Tongue (tissue), 2 donors: ENCODE measurements around the gene C2orf15. TPM values are rescaled to one million over a fixed set of nuclear protein-coding genes. Genes with fewer than 3 reads are reported as not detected.
"Not testable (repeated sequence)": the region's sequence is repeated elsewhere in the genome, so short reads cannot be mapped to it uniquely, and the experiment has no call there.

Source experiments
- DNase-seq: peaks from one replicate; pipeline ENCODE4 v3.0.0-alpha.2; 2015
- total RNA-seq: library from RNA; depleted of rRNA; stranded (reverse); fragments of >200 nt; gene quantifications from one replicate; pipeline ENCODE4 v1.2.3, GENCODE V29; 2014

Gene C2orf15, protein sequence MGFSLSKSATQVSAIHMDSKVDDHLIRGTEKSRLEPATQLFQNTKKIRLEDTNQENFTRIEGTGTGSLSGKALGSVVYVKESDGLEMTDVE
- 0.92 TPM for total RNA-seq

DNA sequence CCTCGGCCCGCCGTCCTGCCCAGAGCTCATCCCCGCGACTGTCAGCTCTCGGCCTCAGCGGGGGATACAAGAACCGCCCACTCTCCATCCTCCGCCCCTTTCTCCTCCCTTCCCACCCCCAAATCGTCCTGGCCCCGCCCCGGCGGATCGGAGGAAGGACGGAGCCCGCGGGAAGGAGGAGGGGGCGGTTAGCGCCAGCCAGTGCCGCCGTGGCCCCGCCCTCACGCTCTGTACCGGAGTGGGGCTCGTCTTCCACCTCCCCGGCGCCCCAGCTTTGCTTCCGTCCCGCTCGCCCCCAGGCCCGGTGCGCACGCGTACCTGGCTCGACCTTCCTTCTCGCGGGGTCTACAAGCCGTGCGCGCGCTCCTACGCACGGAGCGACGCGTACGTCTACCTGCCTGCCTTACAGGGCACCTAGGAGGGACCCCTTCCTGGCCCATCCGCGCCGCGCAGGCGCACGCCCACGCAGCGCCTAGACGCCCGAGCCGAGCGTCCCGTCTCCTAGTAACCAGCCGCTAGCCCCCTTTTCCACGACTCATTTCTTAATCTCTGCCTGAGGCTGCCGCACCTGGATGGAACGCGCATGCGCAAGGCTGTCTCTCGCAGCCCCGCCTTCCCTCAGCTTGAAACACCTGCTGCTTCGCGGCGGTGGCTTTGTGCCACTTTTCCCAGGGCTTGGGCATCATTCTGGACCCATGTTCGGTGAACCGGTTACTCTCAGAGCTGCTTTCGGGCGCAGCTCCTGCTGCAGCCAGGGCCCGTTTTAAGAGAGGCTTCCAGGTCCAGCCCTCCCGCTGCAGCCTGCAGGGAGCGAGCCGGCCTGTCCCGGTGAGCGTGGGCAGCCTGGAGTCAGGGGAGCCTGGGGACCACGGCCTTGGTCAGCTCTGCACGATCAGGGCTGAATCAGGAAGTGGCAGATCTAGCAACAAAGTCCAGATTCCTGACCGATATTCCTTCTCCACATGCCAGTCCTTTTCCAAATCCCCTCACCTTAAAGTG, at the start of gene C2orf15:
C2orf15 (plus strand) TSS at position 598 of the 999 bp plus-strand sequence. CDS start 8,852 bp downstream, outside the sequence.
- DNase-seq: peak; percentile 97

DNA sequence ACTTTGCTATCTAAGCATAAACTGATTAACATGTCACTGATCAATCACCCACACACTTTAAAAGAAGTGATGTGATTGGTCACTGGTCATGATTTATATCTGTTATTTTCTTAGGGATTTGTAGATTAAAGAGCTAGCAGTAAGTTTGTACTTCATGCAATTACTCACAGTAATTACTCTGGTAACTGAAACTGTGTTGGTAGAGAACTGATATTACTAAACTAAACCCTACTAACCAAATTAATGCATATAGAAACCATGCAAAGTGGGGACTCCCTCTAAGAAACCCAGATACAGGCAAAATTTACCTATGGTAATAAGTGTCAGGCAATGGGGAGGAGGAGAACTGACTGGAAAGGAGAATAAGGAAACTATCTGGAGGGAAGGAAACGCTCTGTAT, 44.8 kb upstream of the C2orf15 start:
- DNase-seq: no peak

GRCh38 chr2:99101697-99102096, 39.8 kb upstream of the C2orf15 start:
- DNase-seq: peak; percentile 12

GRCh38 chr2:99104006-99104405, 37.5 kb upstream of the C2orf15 start:
- DNase-seq: no peak

DNA sequence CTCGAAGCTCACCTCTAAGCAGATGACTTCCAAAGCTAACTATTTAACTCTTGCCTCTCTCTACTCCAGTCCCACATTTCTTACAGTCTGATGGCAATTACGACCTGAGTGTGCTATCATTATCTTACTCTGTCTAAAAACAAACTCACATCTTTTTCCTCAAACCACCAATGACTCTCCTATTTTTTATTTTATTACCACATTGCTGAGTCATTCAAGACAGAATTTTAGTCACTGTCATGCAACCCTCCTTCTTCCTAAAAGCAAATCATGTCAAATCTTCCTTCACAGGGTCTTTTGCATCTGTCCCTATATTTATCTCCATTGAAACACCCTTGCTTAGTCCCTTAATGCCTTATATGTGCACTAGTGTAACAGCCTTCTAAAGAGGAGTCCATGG, 34.6 kb upstream of the C2orf15 start:
- DNase-seq: no peak

DNA sequence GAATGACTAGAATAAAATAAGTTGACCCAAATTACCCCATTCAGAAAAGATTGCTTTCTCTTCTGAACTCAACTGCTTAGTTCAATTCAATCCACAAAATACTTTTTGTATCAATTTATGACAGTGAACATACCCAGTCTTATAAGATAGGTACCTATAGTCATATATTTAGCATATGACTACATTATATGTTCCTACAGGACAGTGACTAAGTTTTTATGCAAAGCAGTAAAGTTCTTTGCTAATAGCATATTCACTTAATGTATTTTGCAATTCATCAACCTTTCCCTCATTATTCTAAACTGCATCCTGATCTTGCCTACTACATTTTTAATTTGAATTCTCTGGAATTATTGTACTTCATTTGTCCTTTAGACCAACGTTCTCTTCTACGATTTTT, 30.3 kb upstream of the C2orf15 start:
- no peak for DNase-seq

DNA sequence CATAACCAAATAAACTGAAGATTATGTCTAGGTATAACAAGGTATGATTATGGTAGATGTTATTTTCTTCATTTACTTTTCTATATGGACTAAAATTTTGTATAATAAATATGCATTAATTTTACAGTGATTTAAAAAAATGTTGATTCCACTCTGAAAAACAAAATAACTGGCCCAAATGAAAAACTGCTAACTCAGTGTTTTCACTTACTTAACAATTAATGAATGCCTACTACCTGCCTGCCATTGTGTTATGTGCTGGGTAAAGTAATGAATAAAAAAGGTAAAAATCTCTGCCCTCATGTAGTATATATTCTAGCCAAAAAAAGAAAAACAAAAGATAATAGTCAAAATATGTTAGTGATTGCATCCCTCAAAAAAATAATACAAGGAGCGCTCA, 29.6 kb upstream of the C2orf15 start:
- no peak for DNase-seq

DNA sequence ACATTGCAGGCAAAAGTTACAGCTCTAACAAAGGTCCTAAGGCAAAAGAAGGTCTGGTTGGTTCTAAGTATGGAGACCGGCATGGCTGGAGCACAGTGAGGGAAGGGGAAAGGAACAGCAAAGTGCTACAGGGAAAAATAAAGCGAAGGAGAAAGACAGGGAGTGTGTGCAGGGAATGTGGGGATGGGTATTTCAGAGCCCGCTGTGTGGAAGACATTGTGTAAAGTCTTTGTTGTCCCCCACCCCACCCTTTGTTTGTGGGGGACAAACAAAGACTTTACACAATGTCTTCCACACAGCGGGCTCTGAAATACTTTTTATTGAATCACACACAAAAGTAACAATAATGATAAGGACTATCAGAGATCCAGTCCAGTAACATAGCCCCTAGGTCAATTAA, 28.9 kb upstream of the C2orf15 start:
- DNase-seq: no peak

GRCh38 chr2:99127981-99128380, 13.5 kb upstream of the C2orf15 start:
- DNase-seq: no peak

GRCh38 chr2:99135044-99135556, 6.4 kb upstream of the C2orf15 start:
- not testable (repeated sequence) for DNase-seq

GRCh38 chr2:99139003-99139402, 2.5 kb upstream of the C2orf15 start:
- DNase-seq: no peak

DNA sequence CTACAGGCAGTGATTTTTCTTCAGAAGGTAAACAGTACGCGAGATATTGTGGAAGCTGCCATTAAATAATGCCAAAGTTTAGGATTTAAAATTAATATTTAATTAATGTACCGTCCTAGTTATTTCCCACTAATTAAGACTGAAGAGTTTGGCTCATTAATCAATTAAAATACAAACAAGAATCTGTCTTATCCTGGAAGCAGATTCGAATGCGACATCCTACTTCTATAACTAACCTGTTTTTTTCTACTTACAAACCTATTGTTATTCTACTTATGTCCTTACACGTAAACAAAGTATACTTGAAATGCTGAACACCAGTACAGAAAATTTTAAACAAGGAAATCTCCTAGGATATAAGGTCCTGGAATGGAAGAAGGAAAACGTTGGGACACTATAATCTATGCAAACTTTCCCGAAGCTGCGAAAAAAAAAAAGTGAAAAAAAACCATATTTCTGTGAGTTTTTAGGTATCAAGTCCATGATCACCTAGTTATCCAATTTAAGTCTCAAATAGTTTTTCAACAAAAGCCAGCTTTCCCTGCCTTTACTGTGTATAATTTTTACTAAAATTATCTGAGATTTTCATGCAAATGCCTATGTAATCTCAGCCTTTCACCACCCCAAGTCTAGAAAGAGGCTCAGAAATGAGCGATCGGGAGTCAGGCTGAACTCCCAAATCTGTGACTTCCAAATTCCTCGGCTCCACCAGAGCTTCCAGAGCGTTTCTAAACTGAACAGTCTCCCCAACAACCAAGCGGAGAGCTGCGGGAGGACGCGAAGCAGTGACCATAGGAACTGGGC, 1.2 kb upstream of the C2orf15 start:
- no peak for DNase-seq

DNA sequence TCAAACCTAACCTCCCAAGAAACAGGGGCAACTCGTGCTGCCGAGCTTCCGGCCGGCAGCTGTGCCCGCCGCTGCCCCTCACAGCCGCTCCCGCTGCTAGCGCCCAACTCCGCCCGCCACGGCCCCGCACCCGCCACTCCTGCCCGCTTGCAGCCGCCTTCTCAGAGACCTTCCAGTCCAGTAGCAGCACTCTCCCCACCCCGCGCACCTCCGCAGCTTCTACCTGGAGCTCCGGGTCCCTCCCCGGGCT, 722 bp upstream of the C2orf15 start:
- DNase-seq: no peak

GRCh38 chr2:99150706-99151105, 9.2 kb downstream of the C2orf15 start:
- no peak for DNase-seq

DNA sequence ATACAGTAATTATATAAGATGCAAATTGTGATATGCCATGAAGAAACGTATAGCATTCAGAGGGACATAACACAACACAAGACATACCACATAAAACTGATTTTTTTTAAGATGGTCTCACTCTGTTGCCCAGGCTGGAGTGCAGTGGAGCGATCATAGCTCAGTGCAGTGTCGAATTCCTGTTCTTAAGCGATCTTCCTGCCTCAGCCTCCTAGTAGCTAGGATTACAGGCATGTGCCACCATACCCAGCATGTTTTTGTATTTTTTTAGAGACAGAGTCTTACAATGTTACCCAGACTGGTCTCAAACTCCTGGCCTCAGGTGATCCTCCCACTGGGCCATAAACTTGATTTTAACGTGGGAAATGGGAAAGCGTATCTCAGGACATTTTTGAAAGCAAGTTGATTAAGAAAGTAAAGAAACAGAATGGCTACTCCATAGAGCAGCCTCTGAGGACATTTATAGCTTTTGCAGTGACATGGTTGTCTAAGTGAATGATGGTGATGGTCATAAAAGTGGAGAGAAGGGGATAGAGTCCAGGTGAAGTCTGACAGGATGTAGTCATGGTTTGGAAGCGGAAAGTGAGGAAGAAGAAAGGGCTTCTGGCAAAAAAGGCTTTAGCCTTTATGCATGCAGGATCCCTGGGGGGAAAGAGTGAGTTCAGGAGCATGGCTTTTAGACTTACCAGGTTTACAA, 10.8 kb downstream of the C2orf15 start:
- DNase-seq: no peak

DNA sequence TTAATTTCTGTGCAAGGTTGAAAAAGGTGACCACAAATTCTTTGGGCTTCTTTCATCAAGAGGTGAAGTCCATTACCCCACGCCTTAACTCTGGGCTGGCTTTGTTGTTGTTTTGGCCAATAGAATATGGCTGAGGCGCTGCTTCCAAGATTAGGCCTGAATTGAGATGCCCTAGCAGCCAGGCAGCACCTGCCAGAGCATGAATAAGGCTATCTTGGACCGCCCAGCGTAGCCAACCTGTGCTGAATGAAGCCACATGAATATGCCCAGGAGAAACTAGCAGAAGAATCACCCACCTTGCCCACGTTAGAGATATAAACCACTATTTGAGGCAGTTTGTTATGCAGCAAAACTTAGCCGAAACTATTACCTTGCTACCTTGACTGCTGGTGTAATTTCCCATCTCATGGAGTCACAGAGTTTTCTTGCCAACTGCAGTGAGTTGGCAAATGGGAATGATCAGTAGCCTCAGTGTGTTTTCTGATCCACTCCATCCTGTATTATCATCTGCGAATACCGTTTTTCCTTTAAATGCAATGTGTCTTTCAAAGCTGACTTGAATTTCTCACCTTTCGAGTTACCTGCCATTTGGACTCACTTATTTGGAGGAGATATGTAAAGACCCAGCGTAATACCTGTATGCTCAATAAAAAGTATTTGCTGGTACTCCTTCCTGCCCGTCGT, 12.6 kb downstream of the C2orf15 start:
- DNase-seq: no peak

DNA sequence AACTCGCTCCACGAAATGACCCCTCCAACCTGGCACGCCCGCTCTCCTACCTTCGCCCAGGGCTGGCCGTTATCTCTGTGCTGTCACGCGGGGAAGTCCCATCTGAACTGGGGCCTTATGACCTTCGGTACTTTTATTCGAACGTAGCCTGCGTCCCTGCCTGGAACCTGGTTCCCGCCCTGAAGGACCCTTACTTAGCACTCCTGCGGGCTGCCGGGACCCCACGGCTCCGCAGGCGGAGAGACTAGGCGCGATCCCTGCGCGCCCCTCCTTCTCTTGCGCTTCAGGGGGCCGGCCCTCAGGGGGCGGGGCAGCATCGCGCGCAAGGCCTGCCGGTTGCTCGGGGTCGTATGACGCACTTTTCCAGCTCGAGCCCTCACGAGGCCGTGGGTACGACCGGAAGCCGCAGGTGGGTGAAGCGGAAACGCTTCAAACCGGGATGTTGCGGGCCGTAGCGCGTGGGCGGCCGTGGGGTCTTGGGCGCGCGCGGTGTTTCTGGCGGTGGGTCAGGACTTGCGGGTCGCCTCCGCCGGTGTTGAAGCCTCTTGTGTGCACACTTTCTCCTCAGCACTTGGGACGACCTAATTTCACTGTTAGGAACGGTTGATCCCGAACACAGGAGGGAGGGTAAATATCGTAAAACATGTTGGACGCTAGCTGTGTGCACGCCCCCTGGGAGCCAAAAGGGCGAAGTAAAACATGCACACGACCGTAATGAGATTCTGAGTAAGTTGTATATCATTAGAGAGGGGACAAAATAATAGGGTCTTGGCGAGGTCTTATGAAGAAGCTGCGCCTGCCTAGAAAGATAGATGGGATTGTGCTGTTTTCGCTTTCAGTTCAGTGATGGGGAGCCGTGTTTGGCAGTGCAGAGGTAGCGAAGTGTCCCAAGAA, 13.4 kb downstream of the C2orf15 start, which contains the start of the genes LIPT1 and TSGA10:
LIPT1 (plus strand) TSS at position 325 of the 894 bp plus-strand sequence. CDS start 6,991 bp downstream, outside the sequence.
TSGA10 (minus strand) TSS at position 300 of the 894 bp plus-strand sequence. CDS start 45,503 bp downstream, outside the sequence.
- peak; percentile 97 for DNase-seq

- DNase-seq: no peak
Measured at GRCh38 chr2:99156891-99157290, 15.4 kb downstream of the C2orf15 start.

- DNase-seq: no peak
Measured at GRCh38 chr2:99158599-99158998, 17.1 kb downstream of the C2orf15 start.

- no peak for DNase-seq
Measured at GRCh38 chr2:99159594-99159993, 18.1 kb downstream of the C2orf15 start.
